HK-2 (cell line): Measurements from ENCODE around the gene CEMIP.

Source experiments
- DNase-seq: peaks from one replicate; pipeline ENCODE4 v3.0.0-alpha.2; 2018; ENCODE audit not compliant: unreplicated experiment

The CEMIP gene

DNA sequence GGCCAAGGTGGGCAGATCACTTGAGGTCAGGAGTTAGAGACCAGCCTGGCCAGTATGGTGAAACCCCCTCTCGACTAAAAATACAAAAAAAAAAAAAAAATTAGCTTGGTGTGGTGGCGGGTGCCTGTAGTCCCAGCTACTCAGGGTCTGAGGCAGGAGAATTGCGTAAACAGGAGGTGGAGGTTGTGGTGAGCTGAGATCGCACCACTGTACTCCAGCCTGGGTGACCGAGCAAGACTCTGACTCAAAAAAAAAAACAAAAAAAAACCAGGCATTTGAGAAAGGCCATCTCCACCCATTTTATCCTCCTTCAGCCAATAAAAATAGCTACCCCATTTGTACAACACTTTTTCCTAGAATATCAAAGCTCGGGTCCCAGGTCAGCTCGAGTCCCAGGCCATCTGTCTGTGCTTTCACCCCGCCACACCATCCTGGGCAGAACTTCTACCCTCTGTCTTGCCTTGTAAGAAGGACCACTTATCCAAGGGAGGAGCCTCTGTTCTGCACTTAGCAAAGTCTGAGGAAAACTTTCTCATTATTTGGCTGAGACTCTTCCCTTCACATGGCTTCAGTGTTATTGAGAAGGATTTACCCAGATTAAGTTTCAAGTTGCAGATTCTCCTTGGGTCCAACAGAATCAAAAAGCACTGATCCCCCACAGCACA, 111.3 kb downstream of the CEMIP start:
- no peak for DNase-seq

DNA sequence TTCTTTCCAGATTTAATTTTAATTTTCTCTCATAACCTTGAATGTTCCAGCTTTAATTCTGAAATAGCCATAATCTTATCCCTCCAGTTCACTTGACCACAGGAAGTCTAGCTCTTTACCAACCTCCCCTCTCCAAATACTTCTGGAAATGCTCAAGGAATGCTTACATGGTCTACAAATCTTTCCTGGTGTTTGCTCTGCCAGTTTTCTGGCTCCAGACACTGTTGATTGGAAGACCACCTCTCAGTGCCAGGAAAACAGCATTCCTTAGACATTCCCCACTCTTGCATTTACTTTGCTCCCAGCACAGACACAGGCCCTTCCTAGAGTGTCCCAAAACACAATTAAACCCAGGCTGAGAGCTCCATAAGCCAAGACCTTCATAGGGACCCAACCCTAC, 111.8 kb downstream of the CEMIP start:
- DNase-seq = no peak

GRCh38 chr15:80892414-80892813, 113.2 kb downstream of the CEMIP start:
- DNase-seq = no peak

GRCh38 chr15:80893777-80894176, 114.6 kb downstream of the CEMIP start:
- DNase-seq = no peak

- DNase-seq = no peak
Measured at GRCh38 chr15:80895091-80895490, 115.9 kb downstream of the CEMIP start.

DNA sequence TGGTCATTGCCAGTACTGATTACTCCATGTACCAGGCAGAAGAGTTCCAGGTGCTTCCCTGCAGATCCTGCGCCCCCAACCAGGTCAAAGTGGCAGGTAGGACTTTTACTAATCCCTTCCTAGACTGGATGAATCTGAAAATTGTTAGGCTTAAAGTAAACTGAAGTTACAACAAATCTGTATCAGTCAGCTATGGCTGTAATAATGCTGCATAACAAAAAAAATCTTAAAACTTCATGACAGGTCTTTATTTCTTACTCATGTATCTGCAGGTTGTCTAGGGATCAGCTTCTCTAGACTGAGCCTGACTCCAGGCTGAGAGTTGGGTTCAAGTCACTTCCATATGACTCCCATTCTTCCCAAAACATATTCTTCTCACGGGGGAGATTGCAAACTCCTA, 116.8 kb downstream of the CEMIP start:
- DNase-seq = no peak

GRCh38 chr15:80898040-80898439, 118.9 kb downstream of the CEMIP start:
- no peak for DNase-seq

GRCh38 chr15:80902298-80902801, 123.2 kb downstream of the CEMIP start:
- no peak for DNase-seq

GRCh38 chr15:80904998-80905397, 125.8 kb downstream of the CEMIP start:
- DNase-seq = no peak

- peak; percentile 57 for DNase-seq
Measured at GRCh38 chr15:80906159-80906766, 127.1 kb downstream of the CEMIP start.

GRCh38 chr15:80911821-80912220, 132.7 kb downstream of the CEMIP start:
- no peak for DNase-seq

- DNase-seq = no peak
Measured at GRCh38 chr15:80912673-80913072, 133.5 kb downstream of the CEMIP start.

DNA sequence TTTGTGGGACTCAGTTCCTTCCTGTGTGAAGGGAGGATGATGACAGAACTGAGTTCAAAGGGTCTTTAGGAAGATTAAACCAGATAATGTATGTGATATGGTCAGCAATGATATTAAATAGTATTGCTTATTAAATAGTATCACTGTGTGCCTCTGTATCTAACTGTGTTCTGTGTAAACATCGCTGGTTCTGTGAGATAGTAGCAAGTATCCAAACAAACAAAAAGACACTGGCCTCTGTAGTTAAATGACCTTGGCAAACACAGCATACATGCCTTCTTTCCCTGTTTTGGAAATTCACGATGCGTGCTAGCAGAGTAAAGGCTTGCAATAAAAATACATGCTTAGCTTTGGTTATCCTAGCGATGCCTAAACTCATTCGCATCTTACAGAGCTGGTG, 134.4 kb downstream of the CEMIP start:
- no peak for DNase-seq

DNA sequence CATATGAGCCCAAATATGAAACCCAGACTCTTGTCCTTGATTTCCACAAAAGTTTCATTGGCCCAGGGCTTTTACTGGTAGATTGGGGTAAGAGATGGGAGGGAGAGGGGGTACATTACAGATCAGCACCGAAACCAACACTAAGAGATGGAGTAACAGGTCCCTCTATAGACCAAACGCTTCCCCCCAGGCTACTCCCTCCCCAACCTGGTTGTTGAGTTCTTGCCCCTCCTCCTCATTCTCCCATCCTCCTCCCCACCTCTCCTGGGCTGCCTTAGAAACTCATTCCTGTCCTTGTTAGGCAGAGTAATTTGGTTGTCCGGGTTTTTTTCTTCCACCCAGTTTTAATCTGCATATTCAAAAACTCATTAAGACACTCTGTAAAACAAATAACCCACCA, 136.3 kb downstream of the CEMIP start:
- DNase-seq = no peak

DNA sequence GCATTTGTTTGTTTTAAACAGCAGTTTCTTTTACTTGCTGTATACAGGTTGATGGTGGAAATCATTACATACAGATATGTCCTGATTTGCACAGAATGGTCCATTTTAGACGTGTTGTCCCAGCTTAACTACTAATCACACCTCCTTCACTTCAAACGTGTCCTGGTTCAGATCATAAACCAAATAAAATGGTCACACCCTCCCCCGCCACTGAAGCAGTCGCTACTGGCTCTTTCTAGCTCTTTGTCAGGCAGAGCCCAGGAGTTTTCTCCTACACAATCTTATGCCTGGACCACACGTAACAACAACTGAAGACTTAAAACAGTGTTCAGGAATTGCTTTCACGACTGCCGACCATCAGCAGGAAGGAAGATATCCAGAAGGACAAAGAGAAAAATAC, 136.9 kb downstream of the CEMIP start:
- DNase-seq = no peak

GRCh38 chr15:80918196-80918783, 139.1 kb downstream of the CEMIP start:
- no peak for DNase-seq

DNA sequence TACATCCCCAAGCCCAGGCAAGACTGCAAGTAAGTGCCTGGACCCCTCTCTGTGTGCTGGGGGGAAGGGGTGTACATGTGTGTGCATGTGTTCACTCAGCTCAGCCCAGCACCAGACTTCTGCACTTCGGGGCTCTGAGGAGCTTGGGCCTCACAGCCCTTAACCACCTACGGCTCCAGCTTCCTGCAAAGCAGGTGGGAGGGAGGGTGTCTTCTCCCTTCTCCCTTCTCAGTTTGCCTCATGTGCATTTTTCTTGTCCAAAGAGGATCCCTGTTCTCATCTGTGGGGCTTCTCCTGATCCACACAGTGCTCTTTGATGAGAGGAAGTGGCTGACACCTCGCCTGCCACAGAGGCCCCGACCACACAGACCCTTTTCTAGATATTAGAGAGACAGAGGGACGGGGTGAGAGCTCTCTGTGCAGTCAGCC, 141.1 kb downstream of the CEMIP start:
- no peak for DNase-seq

GRCh38 chr15:80921736-80922410, 142.7 kb downstream of the CEMIP start:
- no peak for DNase-seq

DNA sequence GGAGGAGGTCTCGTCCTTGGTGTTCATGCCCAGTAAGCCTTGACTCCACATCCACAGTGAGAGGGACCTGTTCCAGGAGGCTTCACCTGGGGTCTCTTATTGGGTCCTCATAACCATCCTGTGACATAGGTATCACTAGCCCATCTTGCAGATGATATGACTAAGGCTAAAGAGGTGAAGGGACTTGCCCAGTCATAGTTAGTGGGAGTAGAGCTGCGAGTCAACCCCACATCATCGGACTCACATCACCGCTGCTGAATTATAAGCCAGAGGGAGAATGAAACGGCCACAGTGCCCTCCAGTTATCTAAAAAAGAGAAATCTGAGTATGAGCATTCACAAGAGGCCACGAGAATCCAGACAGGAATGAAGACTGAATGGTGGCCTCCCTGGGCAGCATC, 144.5 kb downstream of the CEMIP start:
- no peak for DNase-seq

DNA sequence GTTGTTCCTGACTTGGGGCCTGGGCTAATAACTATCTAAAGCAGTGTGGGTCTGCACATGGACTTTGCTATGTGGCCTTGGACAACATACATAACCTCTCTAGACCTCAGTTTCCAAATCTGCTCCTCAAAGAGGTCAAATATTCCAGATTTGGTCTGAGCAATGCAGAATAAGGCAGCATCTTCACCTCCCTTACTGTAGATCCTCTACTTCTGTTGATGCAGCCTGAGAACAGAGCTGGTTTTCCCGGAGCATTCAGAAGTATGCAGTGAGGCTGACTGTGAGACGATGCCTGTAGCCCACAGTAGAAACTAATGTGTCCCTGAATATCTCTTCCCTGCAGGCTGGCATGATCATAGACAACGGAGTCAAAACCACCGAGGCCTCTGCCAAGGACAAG, 145.1 kb downstream of the CEMIP start:
- no peak for DNase-seq

DNA sequence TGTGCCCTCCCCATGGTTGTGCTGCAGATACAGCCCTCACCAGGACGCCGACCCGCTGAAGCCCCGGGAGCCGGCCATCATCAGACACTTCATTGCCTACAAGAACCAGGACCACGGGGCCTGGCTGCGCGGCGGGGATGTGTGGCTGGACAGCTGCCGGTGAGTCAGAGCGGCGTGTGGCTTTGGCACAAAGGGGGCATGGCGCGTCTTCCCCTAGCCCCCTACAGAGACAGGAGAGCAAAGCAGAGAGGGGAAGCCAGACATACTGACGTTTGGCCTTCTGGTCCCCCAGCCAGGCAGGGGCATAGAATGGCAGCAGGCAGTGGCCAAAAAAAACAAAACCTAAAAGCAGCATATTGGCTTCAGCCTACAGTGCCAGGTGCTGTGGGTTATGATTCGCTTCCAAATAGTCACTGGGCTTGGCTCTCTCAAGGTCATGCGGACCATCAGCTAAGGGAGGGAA, 146.5 kb downstream of the CEMIP start:
- DNase-seq = no peak

GRCh38 chr15:80926126-80926525, 147.0 kb downstream of the CEMIP start:
- DNase-seq = no peak

DNA sequence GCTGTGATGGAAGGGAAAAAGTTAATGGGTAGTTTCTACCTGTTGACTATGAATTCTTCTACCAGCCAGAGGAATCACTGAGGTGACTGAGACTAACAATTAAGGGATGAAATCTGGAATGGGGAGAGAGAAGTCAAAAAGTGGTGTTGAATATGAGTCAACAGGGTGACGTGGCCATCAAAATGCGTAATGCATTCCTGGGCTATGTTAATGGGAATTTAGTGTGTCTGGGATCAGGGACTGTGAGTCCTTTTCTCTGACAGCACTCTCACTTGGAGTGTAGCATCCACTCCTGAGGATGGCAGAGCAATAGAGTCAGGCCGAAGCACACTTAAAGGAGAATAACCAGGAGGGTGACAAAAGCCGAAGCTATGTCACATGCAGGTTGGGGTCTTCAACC, 150.1 kb downstream of the CEMIP start:
- peak; percentile 30 for DNase-seq
